Loucy (cell line): ENCODE results near the gene RBM20.

Source experiments
- H2AFZ ChIP-seq: fragments of 200-600 bp; sonication (generic); 2 replicates; pipeline ENCODE4 v1.6.0; 2016; ENCODE audit warnings: antibody characterized with exemption, mild to moderate bottlenecking, low read length, moderate library complexity
- H3F3A ChIP-seq: fragments of 200-600 bp; 2 replicates; pipeline ENCODE4 v1.6.0; 2016; ENCODE audit warnings: antibody characterized with exemption, low read depth, mild to moderate bottlenecking
- H3K27me3 ChIP-seq: fragments of 200-600 bp; sonication (generic); 2 replicates; pipeline ENCODE4 v1.6.1; 2014; ENCODE audit warnings: low read length, mild to moderate bottlenecking; ENCODE audit not compliant: insufficient read depth, poor library complexity, severe bottlenecking
- H3K36me3 ChIP-seq: fragments of 200-600 bp; sonication (generic); 2 replicates; pipeline ENCODE4 v1.6.1; 2016; ENCODE audit warnings: low read length; ENCODE audit not compliant: insufficient read depth
- H3K4me1 ChIP-seq: fragments of 200-600 bp; sonication (generic); 2 replicates; pipeline ENCODE4 v1.5.1; 2014; ENCODE audit warnings: low read length, mild to moderate bottlenecking; ENCODE audit not compliant: insufficient read depth, poor library complexity, severe bottlenecking
- H3K4me2 ChIP-seq: fragments of 200-600 bp; sonication (generic); 2 replicates; pipeline ENCODE4 v1.6.0; 2014; ENCODE audit warnings: antibody characterized with exemption, low read length, low read depth, mild to moderate bottlenecking; ENCODE audit not compliant: poor library complexity, severe bottlenecking
- H3K4me3 ChIP-seq: fragments of 200-600 bp; sonication (generic); 2 replicates; pipeline ENCODE4 v1.5.1; 2014; ENCODE audit warnings: low read length, mild to moderate bottlenecking, mixed read lengths; ENCODE audit not compliant: poor library complexity, severe bottlenecking
- H3K79me2 ChIP-seq: fragments of 200-600 bp; sonication (generic); 2 replicates; pipeline ENCODE4 v1.6.1; 2014; ENCODE audit warnings: low read length; ENCODE audit not compliant: insufficient read depth
- H3K9ac ChIP-seq: fragments of 200-600 bp; sonication (generic); 2 replicates; pipeline ENCODE4 v1.6.0; 2014; ENCODE audit warnings: mild to moderate bottlenecking, low read depth, low read length, moderate library complexity; ENCODE audit not compliant: poor library complexity, severe bottlenecking
- H3K9me2 ChIP-seq: fragments of 200-600 bp; sonication (generic); replicated peaks from 2 replicates; pipeline ENCODE4 v1.6.1; 2016; ENCODE audit warnings: low read depth, low read length, mixed read lengths
- H3K9me3 ChIP-seq: fragments of 200-600 bp; sonication (generic); 2 replicates; pipeline ENCODE4 v1.6.1; 2014; ENCODE audit warnings: mild to moderate bottlenecking, antibody characterized with exemption, low read length, low read depth; ENCODE audit not compliant: insufficient read depth
- H4K20me1 ChIP-seq: fragments of 200-600 bp; sonication (generic); 2 replicates; pipeline ENCODE4 v1.6.0; 2014; ENCODE audit warnings: antibody characterized with exemption, low read length, mild to moderate bottlenecking; ENCODE audit not compliant: insufficient read depth, poor library complexity, severe bottlenecking
- CTCF ChIP-seq: fragments of 200-600 bp; sonication (generic); conservative IDR thresholded peaks from 2 replicates; pipeline ENCODE4 v1.5.1; 2014; ENCODE audit warnings: mild to moderate bottlenecking, antibody characterized with exemption, low read length
- EZH2phosphoT487 ChIP-seq: fragments of 200-600 bp; IDR thresholded peaks from 2 replicates; pipeline ENCODE4 v1.6.1; 2018; ENCODE audit warnings: antibody characterized with exemption, mild to moderate bottlenecking, moderate library complexity, borderline replicate concordance

The RBM20 gene

GRCh38 chr10:110829721-110830410, 185.7 kb downstream of the RBM20 start:
- H3K27me3 ChIP-seq, result no peaks in the 10 kb centered on the region
- no peaks in the 10 kb centered on the region for H3F3A ChIP-seq
- no peak overlapping the region for H3K9ac ChIP-seq
- H3K4me1 ChIP-seq, result peaks cover 22% of the 10 kb centered on the region
- no peak for TF ChIP-seq EZH2phosphoT487
- no peak for TF ChIP-seq CTCF
- H2AFZ ChIP-seq, result no peak overlapping the region
- no peaks in the 10 kb centered on the region for H3K79me2 ChIP-seq
- H3K4me2 ChIP-seq, result no peak overlapping the region
- no peaks in the 10 kb centered on the region for H3K9me2 ChIP-seq
- H3K9me3 ChIP-seq, result no peaks in the 10 kb centered on the region
- H3K36me3 ChIP-seq, result no peaks in the 10 kb centered on the region
- no peak overlapping the region for H3K4me3 ChIP-seq
- H4K20me1 ChIP-seq, result no peaks in the 10 kb centered on the region

GRCh38 chr10:110833234-110833940, 189.3 kb downstream of the RBM20 start:
- 0 out of 2 replicates have a peak, but pooled peaks cover 3% of the 10 kb centered on the region for H3F3A ChIP-seq
- no peaks in the 10 kb centered on the region for H3K9me2 ChIP-seq
- peak overlapping the region; percentile 62 for H3K9ac ChIP-seq
- no peaks in the 10 kb centered on the region for H3K27me3 ChIP-seq
- H3K36me3 ChIP-seq, result no peaks in the 10 kb centered on the region
- peaks cover 47% of the 10 kb centered on the region for H3K4me1 ChIP-seq
- no peak overlapping the region for H2AFZ ChIP-seq
- TF ChIP-seq EZH2phosphoT487 (no peak), CTCF (no peak)
- H3K9me3 ChIP-seq, result no peaks in the 10 kb centered on the region
- peaks cover 23% of the 10 kb centered on the region for H3K79me2 ChIP-seq
- no peaks in the 10 kb centered on the region for H4K20me1 ChIP-seq
- H3K4me3 ChIP-seq, result no peak overlapping the region
- peak overlapping the region; percentile 70 for H3K4me2 ChIP-seq

- Histone ChIP-seq H3K27me3 (no peaks in the 10 kb centered on the region), H3F3A (0 out of 2 replicates have a peak, but pooled peaks cover 3% of the 10 kb centered on the region), H2AFZ (no peak overlapping the region), H3K36me3 (no peaks in the 10 kb centered on the region), H3K4me2 (peak overlapping the region; percentile 70), H3K4me1 (peaks cover 51% of the 10 kb centered on the region), H3K9ac (peak overlapping the region; percentile 62), H3K4me3 (peak overlapping the region; percentile 52), H4K20me1 (no peaks in the 10 kb centered on the region), H3K9me2 (no peaks in the 10 kb centered on the region), H3K79me2 (peaks cover 23% of the 10 kb centered on the region), H3K9me3 (no peaks in the 10 kb centered on the region)
- TF ChIP-seq EZH2phosphoT487 (no peak), CTCF (no peak)
These were observed 189.9 kb downstream of the RBM20 start for GRCh38 chr10:110833941-110834628.
